ENCODE results near the gene DISC1.

Gene DISC1

GRCh38 chr1:231921646-231922345 is 295.2 kb downstream of the DISC1 start:
- H3K4me1 ChIP-seq (ENCODE audit: insufficient read depth, poor library complexity, severe bottlenecking) = no peaks in the 10 kb centered on the region
- H3K9me3 ChIP-seq (ENCODE audit: severe bottlenecking) = no peaks in the 10 kb centered on the region
- H3K36me3 ChIP-seq (ENCODE audit: low read depth) = no peaks in the 10 kb centered on the region
- H3K27ac ChIP-seq (ENCODE audit: poor library complexity, severe bottlenecking) = no peak overlapping the region
- no peaks in the 10 kb centered on the region for H3K27me3 ChIP-seq (ENCODE audit: insufficient read depth, poor library complexity, severe bottlenecking)
- DNase-seq (ENCODE audit: low spot score) (no peak), ATAC-seq (ENCODE audit: low read depth) (no peak)
- H3K4me3 ChIP-seq (ENCODE audit: severe bottlenecking) = no peak overlapping the region
- TF ChIP-seq CTCF (IDR thresholded peaks at IDR 0.05; ENCODE audit: poor library complexity, severe bottlenecking) = no peak

- DNase-seq (ENCODE audit: low spot score) (no peak), ATAC-seq (ENCODE audit: low read depth) (no peak)
- H3K9me3 ChIP-seq (ENCODE audit: severe bottlenecking) = no peaks in the 10 kb centered on the region
Measured at GRCh38 chr1:231923491-231924041, 297.0 kb downstream of the DISC1 start.

GRCh38 chr1:231924180-231924579 is 297.6 kb downstream of the DISC1 start:
- no peak for DNase-seq (ENCODE audit: low spot score)
- no peak for ATAC-seq (ENCODE audit: low read depth)

More at GRCh38 chr1:231923491-231924041, 297.0 kb downstream of the DISC1 start:
- H3K27me3 ChIP-seq (ENCODE audit: insufficient read depth, poor library complexity, severe bottlenecking) = no peaks in the 10 kb centered on the region
- H3K4me3 ChIP-seq (ENCODE audit: severe bottlenecking) = no peak overlapping the region
- H3K27ac ChIP-seq (ENCODE audit: poor library complexity, severe bottlenecking) = no peak overlapping the region
- no peak for TF ChIP-seq CTCF (IDR thresholded peaks at IDR 0.05; ENCODE audit: poor library complexity, severe bottlenecking)
- H3K4me1 ChIP-seq (ENCODE audit: insufficient read depth, poor library complexity, severe bottlenecking) = no peaks in the 10 kb centered on the region
- H3K36me3 ChIP-seq (ENCODE audit: low read depth) = no peaks in the 10 kb centered on the region

GRCh38 chr1:231925864-231926263 is 299.3 kb downstream of the DISC1 start:
- TF ChIP-seq CTCF (IDR thresholded peaks at IDR 0.05; ENCODE audit: poor library complexity, severe bottlenecking) = no peak
- ATAC-seq (ENCODE audit: low read depth) (no peak), DNase-seq (ENCODE audit: low spot score) (no peak)
- Histone ChIP-seq H3K4me1 (ENCODE audit: insufficient read depth, poor library complexity, severe bottlenecking) (peaks cover 16% of the 10 kb centered on the region), H3K9me3 (ENCODE audit: severe bottlenecking) (no peaks in the 10 kb centered on the region), H3K36me3 (ENCODE audit: low read depth) (no peaks in the 10 kb centered on the region), H3K4me3 (ENCODE audit: severe bottlenecking) (no peak overlapping the region), H3K27ac (ENCODE audit: poor library complexity, severe bottlenecking) (no peak overlapping the region), H3K27me3 (ENCODE audit: insufficient read depth, poor library complexity, severe bottlenecking) (no peaks in the 10 kb centered on the region)

More at GRCh38 chr1:231924180-231924579, 297.6 kb downstream of the DISC1 start:
- Histone ChIP-seq H3K4me1 (ENCODE audit: insufficient read depth, poor library complexity, severe bottlenecking) (peaks cover 3% of the 10 kb centered on the region), H3K27ac (ENCODE audit: poor library complexity, severe bottlenecking) (no peak overlapping the region), H3K36me3 (ENCODE audit: low read depth) (no peaks in the 10 kb centered on the region), H3K4me3 (ENCODE audit: severe bottlenecking) (no peak overlapping the region), H3K27me3 (ENCODE audit: insufficient read depth, poor library complexity, severe bottlenecking) (no peaks in the 10 kb centered on the region), H3K9me3 (ENCODE audit: severe bottlenecking) (no peaks in the 10 kb centered on the region)
- TF ChIP-seq CTCF (IDR thresholded peaks at IDR 0.05; ENCODE audit: poor library complexity, severe bottlenecking) = no peak

GRCh38 chr1:231926340-231926739 is 299.8 kb downstream of the DISC1 start:
- no peak overlapping the region for H3K4me3 ChIP-seq (ENCODE audit: severe bottlenecking)
- no peaks in the 10 kb centered on the region for H3K9me3 ChIP-seq (ENCODE audit: severe bottlenecking)
- DNase-seq (ENCODE audit: low spot score) (no peak), ATAC-seq (ENCODE audit: low read depth) (no peak)
- no peak for TF ChIP-seq CTCF (IDR thresholded peaks at IDR 0.05; ENCODE audit: poor library complexity, severe bottlenecking)
- H3K27ac ChIP-seq (ENCODE audit: poor library complexity, severe bottlenecking) = no peak overlapping the region
- H3K27me3 ChIP-seq (ENCODE audit: insufficient read depth, poor library complexity, severe bottlenecking) = no peaks in the 10 kb centered on the region
- no peaks in the 10 kb centered on the region for H3K36me3 ChIP-seq (ENCODE audit: low read depth)
- peaks cover 19% of the 10 kb centered on the region for H3K4me1 ChIP-seq (ENCODE audit: insufficient read depth, poor library complexity, severe bottlenecking)

Measured in RWPE2 (cell line).